PC-3 (cell line): ENCODE results near the gene YAF2. TPM values are rescaled to one million over a fixed set of nuclear protein-coding genes. Genes with fewer than 3 reads are reported as not detected.
A peak's percentile ranks its signal among the peaks of the same experiment; 100 is the strongest.
"Not testable (repeated sequence)": the region's sequence is repeated elsewhere in the genome, so short reads cannot be mapped to it uniquely, and the experiment has no call there.

Experiments used
- ATAC-seq: fragments of 200-7000 bp; cut with Tn5 transposase; 2 replicates; pipeline ENCODE4 v1.9.1; 2020; ENCODE audit warnings: mild to moderate bottlenecking, moderate library complexity
- BruUV-seq: library from RNA; stranded (reverse); fragments of 400-500 nt; replicated peaks from 2 replicates; lab custom pipeline; 2021; lab: Mats Ljungman, UMichigan
- CTCF ChIA-PET: fragments of 300-600 bp; sonication (Branson Sonifier 250); formaldehyde crosslinking; loops from one replicate; lab custom pipeline; 2022; ENCODE audit warnings: antibody characterized with exemption; lab: Charles Lee
- POLR2A ChIA-PET: fragments of 300-600 bp; sonication (Branson Sonifier 250); formaldehyde crosslinking; loops from one replicate; lab custom pipeline; 2022; ENCODE audit warnings: antibody characterized with exemption; ENCODE audit not compliant: unreplicated experiment; lab: Charles Lee
- DNase-seq: peaks from one replicate; pipeline ENCODE4 v3.0.0-alpha.2; 2015
- H2AFZ ChIP-seq: fragments of 300-600 bp; sonication (generic); 2 replicates; pipeline ENCODE4 v1.6.0; 2016; ENCODE audit warnings: antibody characterized with exemption, low read length
- H3F3A ChIP-seq: fragments of 300-600 bp; sonication (generic); one replicate; pipeline ENCODE4 v1.6.0; 2017; ENCODE audit warnings: antibody characterized with exemption, low read length, control low read depth, mild to moderate bottlenecking; ENCODE audit not compliant: unreplicated experiment
- H3K27ac ChIP-seq: fragments of 300-600 bp; sonication (generic); 2 replicates; pipeline ENCODE4 v1.5.1; 2016; ENCODE audit warnings: mild to moderate bottlenecking, low read length
- H3K27me3 ChIP-seq: fragments of 300-600 bp; sonication (generic); 2 replicates; pipeline ENCODE4 v1.6.1; 2016; ENCODE audit warnings: low read length, mixed read lengths
- H3K36me3 ChIP-seq: fragments of 300-600 bp; sonication (generic); 2 replicates; pipeline ENCODE4 v1.6.1; 2016; ENCODE audit warnings: low read depth, mixed run types, low read length, mixed read lengths
- H3K4me1 ChIP-seq: fragments of 300-600 bp; sonication (generic); 2 replicates; pipeline ENCODE4 v1.5.1; 2016; ENCODE audit warnings: low read length; ENCODE audit not compliant: insufficient read depth
- H3K4me2 ChIP-seq: fragments of 300-600 bp; sonication (generic); 2 replicates; pipeline ENCODE4 v1.6.0; 2016; ENCODE audit warnings: low read length
- H3K4me3 ChIP-seq: fragments of 300-600 bp; sonication (generic); 2 replicates; pipeline ENCODE4 v1.5.1; 2016; ENCODE audit warnings: mild to moderate bottlenecking, low read length, mixed read lengths
- H3K79me2 ChIP-seq: fragments of 300-600 bp; sonication (generic); 2 replicates; pipeline ENCODE4 v1.6.1; 2017; ENCODE audit warnings: low read length, mixed read lengths
- H3K9ac ChIP-seq: fragments of 300-600 bp; sonication (generic); 2 replicates; pipeline ENCODE4 v1.6.0; 2016; ENCODE audit warnings: mild to moderate bottlenecking, low read length
- H3K9me2 ChIP-seq: fragments of 300-600 bp; sonication (generic); replicated peaks from 2 replicates; pipeline ENCODE4 v1.6.1; 2016; ENCODE audit warnings: mixed run types, low read length, mixed read lengths
- H3K9me3 ChIP-seq: fragments of 300-600 bp; sonication (generic); 2 replicates; pipeline ENCODE4 v1.6.1; 2016; ENCODE audit warnings: low read length, mixed read lengths
- H4K20me1 ChIP-seq: fragments of 300-600 bp; sonication (generic); 2 replicates; pipeline ENCODE4 v1.6.1; 2016; ENCODE audit warnings: low read length, mixed read lengths
- EZH2 ChIP-seq: fragments of 300-600 bp; sonication (generic); IDR thresholded peaks from one replicate; pipeline ENCODE4 v1.6.1; 2017; ENCODE audit warnings: antibody characterized with exemption, mild to moderate bottlenecking, low read length; ENCODE audit not compliant: unreplicated experiment
- intact Hi-C: fragments of 100-400 bp; cut with micrococcal nuclease; formaldehyde crosslinking; loops from 2 replicates; pipeline ENCODE4 v1.9.0; 2023
- total RNA-seq: library from RNA; depleted of rRNA; stranded (reverse); fragments of >200 nt; gene quantifications from 2 replicates; pipeline ENCODE4 v1.2.3, GENCODE V29; 2014
- TF ChIP-seq, protein P1 (sequence below): fragments of 300-600 bp; sonication (generic); conservative IDR thresholded peaks from 2 replicates; pipeline ENCODE4 v1.5.1; 2017; ENCODE audit warnings: antibody characterized with exemption, low read depth, mild to moderate bottlenecking, low read length

YAF2 gene
- total RNA-seq, 1 experiment from 2014 or later, result 6.8 TPM

GRCh38 chr12:42255866-42256261, 17.8 kb upstream of the YAF2 start:
- no peaks in the 10 kb centered on the region for H3K79me2 ChIP-seq
- H3K9me2 ChIP-seq, result no peaks in the 10 kb centered on the region
- intact Hi-C loops, result no loop called here
- no peak overlapping the region for H3K4me2 ChIP-seq
- H3K4me3 ChIP-seq, result no peak overlapping the region
- no peaks in the 10 kb centered on the region for H3K9me3 ChIP-seq
- H3K9ac ChIP-seq, result no peak overlapping the region
- no peaks in the 10 kb centered on the region for H4K20me1 ChIP-seq
- H3K4me1 ChIP-seq, result no peaks in the 10 kb centered on the region
- DNase-seq, result no peak
- no peaks in the 10 kb centered on the region for H3K36me3 ChIP-seq
- H3K27me3 ChIP-seq, result no peaks in the 10 kb centered on the region
- ATAC-seq, result no peak
- H3K27ac ChIP-seq, result no peak overlapping the region
- TF ChIP-seq, protein P1, sequence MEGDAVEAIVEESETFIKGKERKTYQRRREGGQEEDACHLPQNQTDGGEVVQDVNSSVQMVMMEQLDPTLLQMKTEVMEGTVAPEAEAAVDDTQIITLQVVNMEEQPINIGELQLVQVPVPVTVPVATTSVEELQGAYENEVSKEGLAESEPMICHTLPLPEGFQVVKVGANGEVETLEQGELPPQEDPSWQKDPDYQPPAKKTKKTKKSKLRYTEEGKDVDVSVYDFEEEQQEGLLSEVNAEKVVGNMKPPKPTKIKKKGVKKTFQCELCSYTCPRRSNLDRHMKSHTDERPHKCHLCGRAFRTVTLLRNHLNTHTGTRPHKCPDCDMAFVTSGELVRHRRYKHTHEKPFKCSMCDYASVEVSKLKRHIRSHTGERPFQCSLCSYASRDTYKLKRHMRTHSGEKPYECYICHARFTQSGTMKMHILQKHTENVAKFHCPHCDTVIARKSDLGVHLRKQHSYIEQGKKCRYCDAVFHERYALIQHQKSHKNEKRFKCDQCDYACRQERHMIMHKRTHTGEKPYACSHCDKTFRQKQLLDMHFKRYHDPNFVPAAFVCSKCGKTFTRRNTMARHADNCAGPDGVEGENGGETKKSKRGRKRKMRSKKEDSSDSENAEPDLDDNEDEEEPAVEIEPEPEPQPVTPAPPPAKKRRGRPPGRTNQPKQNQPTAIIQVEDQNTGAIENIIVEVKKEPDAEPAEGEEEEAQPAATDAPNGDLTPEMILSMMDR, result no peak
- no peak for TF ChIP-seq EZH2
- BruUV-seq, result no TSS peak
- H3F3A ChIP-seq, result no peaks in the 10 kb centered on the region
- ChIA-PET CTCF (no interaction called here), POLR2A (no interaction called here)
- no peak overlapping the region for H2AFZ ChIP-seq

- H2AFZ ChIP-seq, result no peak overlapping the region
- intact Hi-C loops, result no loop called here
- no peak overlapping the region for H3K4me3 ChIP-seq
- H4K20me1 ChIP-seq, result no peaks in the 10 kb centered on the region
- ChIA-PET CTCF (no interaction called here), POLR2A (no interaction called here)
- no peak overlapping the region for H3K27ac ChIP-seq
- H3K4me1 ChIP-seq, result no peaks in the 10 kb centered on the region
- H3K79me2 ChIP-seq, result no peaks in the 10 kb centered on the region
- no peaks in the 10 kb centered on the region for H3K27me3 ChIP-seq
- no peak for DNase-seq
- H3K9ac ChIP-seq, result no peak overlapping the region
- no peaks in the 10 kb centered on the region for H3K36me3 ChIP-seq
- BruUV-seq, result no TSS peak
- no peaks in the 10 kb centered on the region for H3F3A ChIP-seq
- ATAC-seq, result no peak
- H3K9me3 ChIP-seq, result no peaks in the 10 kb centered on the region
- no peaks in the 10 kb centered on the region for H3K9me2 ChIP-seq
- no peak for TF ChIP-seq EZH2
- TF ChIP-seq, protein P1, result peak; percentile 19; the same call in 1 of the 2 replicates
- H3K4me2 ChIP-seq, result no peak overlapping the region
Observed at GRCh38 chr12:42255221-42255865, 17.3 kb upstream of the YAF2 start.

GRCh38 chr12:42252645-42253044, 14.6 kb upstream of the YAF2 start:
- intact Hi-C loops, H3K9me3 ChIP-seq, H3K27ac ChIP-seq, H3K79me2 ChIP-seq, DNase-seq, BruUV-seq, POLR2A ChIA-PET, H3K4me1 ChIP-seq, ATAC-seq, H3K36me3 ChIP-seq, H4K20me1 ChIP-seq, CTCF ChIA-PET, H3K9ac ChIP-seq, H3F3A ChIP-seq, H3K27me3 ChIP-seq, H3K4me2 ChIP-seq, H3K4me3 ChIP-seq, H2AFZ ChIP-seq, H3K9me2 ChIP-seq: not testable (repeated sequence)

GRCh38 chr12:42249033-42249432, 11.0 kb upstream of the YAF2 start:
- H3K36me3 ChIP-seq, H3K9me2 ChIP-seq, H3K79me2 ChIP-seq, H3K27me3 ChIP-seq, H3K27ac ChIP-seq, H3K4me2 ChIP-seq, CTCF ChIA-PET, ATAC-seq, intact Hi-C loops, DNase-seq, H3K9me3 ChIP-seq, H4K20me1 ChIP-seq, H3F3A ChIP-seq, H3K4me1 ChIP-seq, BruUV-seq, H3K4me3 ChIP-seq, POLR2A ChIA-PET, H2AFZ ChIP-seq, H3K9ac ChIP-seq: not testable (repeated sequence)
